ENCODE results near the gene LRRC3B.

The LRRC3B gene

GRCh38 chr3:26714485-26714884, 91.9 kb downstream of the LRRC3B start:
- no peak for DNase-seq

- no peak for DNase-seq
Observed at GRCh38 chr3:26715431-26715830, 92.9 kb downstream of the LRRC3B start.

- no peak for DNase-seq
Observed at GRCh38 chr3:26718315-26718714, 95.7 kb downstream of the LRRC3B start.

- DNase-seq, result no peak
Observed at GRCh38 chr3:26719134-26719533, 96.6 kb downstream of the LRRC3B start.

GRCh38 chr3:26721047-26721446, 98.5 kb downstream of the LRRC3B start:
- no peak for DNase-seq

GRCh38 chr3:26731843-26732242, 109.3 kb downstream of the LRRC3B start:
- no peak for DNase-seq

GRCh38 chr3:26750263-26750662, 127.7 kb downstream of the LRRC3B start:
- no peak for DNase-seq

GRCh38 chr3:26752466-26752865, 129.9 kb downstream of the LRRC3B start:
- DNase-seq, result no peak

GRCh38 chr3:26753095-26753494, 130.5 kb downstream of the LRRC3B start:
- no peak for DNase-seq

GRCh38 chr3:26757978-26758377, 135.4 kb downstream of the LRRC3B start:
- DNase-seq, result no peak
